ENCODE measurements around the gene NANP.

NANP gene

GRCh38 chr20:25567286-25567685 is 56.5 kb downstream of the NANP start:
- no peak for DNase-seq

- no peak for DNase-seq
These were observed 57.0 kb downstream of the NANP start for GRCh38 chr20:25566821-25567220.

- DNase-seq: no peak
These were observed 58.1 kb downstream of the NANP start for GRCh38 chr20:25565578-25566157.

GRCh38 chr20:25563876-25564275 is 59.9 kb downstream of the NANP start:
- no peak for DNase-seq

GRCh38 chr20:25563362-25563761 is 60.5 kb downstream of the NANP start:
- no peak for DNase-seq

All from hematopoietic multipotent progenitor cell treated with erythropoietin and hydrocortisone succinate and interleukin-3 and kit ligand, for 8 days (in vitro differentiated cells).